ENCODE measurements around the gene ANLN.
A peak's percentile ranks its signal among the peaks of the same experiment; 100 is the strongest.

The ANLN gene

DNA sequence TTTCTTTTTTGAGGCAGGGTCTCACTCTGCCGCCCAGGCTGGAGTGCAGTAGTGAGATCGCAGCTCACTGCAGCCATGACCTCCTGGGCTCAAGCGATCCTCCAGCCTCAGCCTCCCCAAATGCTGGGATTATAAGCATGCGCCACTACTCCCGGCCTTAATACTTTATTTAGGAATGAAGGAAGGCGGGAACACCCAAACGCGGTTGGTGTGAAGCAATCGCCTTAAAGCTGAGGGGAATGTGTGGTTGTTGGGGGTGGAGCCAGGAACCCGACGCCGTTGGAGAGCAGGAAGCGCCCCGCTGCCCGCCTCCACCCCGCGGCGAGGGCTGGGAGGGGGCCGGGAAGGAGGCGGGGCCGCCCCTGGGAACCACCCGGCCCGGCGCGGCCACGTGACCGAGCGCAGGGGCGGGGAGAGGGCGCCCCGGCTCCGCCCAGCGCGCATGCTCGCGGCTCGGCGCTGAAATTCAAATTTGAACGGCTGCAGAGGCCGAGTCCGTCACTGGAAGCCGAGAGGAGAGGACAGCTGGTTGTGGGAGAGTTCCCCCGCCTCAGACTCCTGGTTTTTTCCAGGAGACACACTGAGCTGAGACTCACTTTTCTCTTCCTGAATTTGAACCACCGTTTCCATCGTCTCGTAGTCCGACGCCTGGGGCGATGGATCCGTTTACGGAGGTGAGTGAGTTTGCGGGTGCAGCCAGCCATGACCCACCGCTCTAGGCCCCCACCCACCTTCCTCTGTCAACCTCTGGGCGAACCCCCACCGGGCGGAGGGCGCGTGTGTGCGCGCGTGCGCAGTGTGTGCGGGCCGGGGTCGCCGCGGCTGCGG is at the start of gene ANLN (continued):
- TF ChIP-seq, protein P1, sequence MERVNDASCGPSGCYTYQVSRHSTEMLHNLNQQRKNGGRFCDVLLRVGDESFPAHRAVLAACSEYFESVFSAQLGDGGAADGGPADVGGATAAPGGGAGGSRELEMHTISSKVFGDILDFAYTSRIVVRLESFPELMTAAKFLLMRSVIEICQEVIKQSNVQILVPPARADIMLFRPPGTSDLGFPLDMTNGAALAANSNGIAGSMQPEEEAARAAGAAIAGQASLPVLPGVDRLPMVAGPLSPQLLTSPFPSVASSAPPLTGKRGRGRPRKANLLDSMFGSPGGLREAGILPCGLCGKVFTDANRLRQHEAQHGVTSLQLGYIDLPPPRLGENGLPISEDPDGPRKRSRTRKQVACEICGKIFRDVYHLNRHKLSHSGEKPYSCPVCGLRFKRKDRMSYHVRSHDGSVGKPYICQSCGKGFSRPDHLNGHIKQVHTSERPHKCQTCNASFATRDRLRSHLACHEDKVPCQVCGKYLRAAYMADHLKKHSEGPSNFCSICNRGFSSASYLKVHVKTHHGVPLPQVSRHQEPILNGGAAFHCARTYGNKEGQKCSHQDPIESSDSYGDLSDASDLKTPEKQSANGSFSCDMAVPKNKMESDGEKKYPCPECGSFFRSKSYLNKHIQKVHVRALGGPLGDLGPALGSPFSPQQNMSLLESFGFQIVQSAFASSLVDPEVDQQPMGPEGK (tag by site-specific recombination; IDR thresholded peaks at IDR 0.05): peak; percentile 85
- TF ChIP-seq ZNF558 (tag by site-specific recombination; IDR thresholded peaks at IDR 0.05) (no peak), PRDM1 (tag by site-specific recombination; IDR thresholded peaks at IDR 0.05) (no peak; the same call in 1 of the 2 replicates), ZEB2 (tag by site-specific recombination; IDR thresholded peaks at IDR 0.05) (no peak), ZNF23 (tag by site-specific recombination; IDR thresholded peaks at IDR 0.05; ENCODE audit: borderline replicate concordance) (no peak), ZFP3 (tag by site-specific recombination; IDR thresholded peaks at IDR 0.05; ENCODE audit: low read depth) (no peak), BCL11A (tag by site-specific recombination; IDR thresholded peaks at IDR 0.05; ENCODE audit: low read depth) (no peak), ZNF341 (tag by site-specific recombination; IDR thresholded peaks at IDR 0.05; ENCODE audit: low read depth) (0 out of 2 replicates have a peak, but pooled peaks have one; percentile 3), EGR2 (tag by site-specific recombination; IDR thresholded peaks at IDR 0.05; ENCODE audit: low read depth) (no peak), ZNF24 (tag by site-specific recombination; IDR thresholded peaks at IDR 0.05) (no peak), ZNF350 (tag by site-specific recombination; IDR thresholded peaks at IDR 0.05) (no peak), ZIC2 (tag by site-specific recombination; IDR thresholded peaks at IDR 0.05) (peak; percentile 63), ZNF544 (tag by site-specific recombination; IDR thresholded peaks at IDR 0.05) (no peak), ZBTB1 (tag by site-specific recombination; IDR thresholded peaks at IDR 0.05) (no peak)
- TF ChIP-seq, protein P2, sequence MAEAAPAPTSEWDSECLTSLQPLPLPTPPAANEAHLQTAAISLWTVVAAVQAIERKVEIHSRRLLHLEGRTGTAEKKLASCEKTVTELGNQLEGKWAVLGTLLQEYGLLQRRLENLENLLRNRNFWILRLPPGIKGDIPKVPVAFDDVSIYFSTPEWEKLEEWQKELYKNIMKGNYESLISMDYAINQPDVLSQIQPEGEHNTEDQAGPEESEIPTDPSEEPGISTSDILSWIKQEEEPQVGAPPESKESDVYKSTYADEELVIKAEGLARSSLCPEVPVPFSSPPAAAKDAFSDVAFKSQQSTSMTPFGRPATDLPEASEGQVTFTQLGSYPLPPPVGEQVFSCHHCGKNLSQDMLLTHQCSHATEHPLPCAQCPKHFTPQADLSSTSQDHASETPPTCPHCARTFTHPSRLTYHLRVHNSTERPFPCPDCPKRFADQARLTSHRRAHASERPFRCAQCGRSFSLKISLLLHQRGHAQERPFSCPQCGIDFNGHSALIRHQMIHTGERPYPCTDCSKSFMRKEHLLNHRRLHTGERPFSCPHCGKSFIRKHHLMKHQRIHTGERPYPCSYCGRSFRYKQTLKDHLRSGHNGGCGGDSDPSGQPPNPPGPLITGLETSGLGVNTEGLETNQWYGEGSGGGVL (tag by site-specific recombination; IDR thresholded peaks at IDR 0.05): peak; percentile 56
- TF ChIP-seq, protein P3, sequence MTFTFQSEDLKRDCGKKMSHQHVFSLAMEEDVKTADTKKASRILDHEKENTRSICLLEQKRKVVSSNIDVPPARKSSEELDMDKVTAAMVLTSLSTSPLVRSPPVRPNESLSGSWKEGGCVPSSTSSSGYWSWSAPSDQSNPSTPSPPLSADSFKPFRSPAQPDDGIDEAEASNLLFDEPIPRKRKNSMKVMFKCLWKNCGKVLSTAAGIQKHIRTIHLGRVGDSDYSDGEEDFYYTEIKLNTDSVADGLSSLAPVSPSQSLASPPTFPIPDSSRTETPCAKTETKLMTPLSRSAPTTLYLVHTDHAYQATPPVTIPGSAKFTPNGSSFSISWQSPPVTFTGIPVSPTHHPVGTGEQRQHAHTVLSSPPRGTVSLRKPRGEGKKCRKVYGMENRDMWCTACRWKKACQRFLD (tag by site-specific recombination; IDR thresholded peaks at IDR 0.05): no peak
- TF ChIP-seq, protein P4, sequence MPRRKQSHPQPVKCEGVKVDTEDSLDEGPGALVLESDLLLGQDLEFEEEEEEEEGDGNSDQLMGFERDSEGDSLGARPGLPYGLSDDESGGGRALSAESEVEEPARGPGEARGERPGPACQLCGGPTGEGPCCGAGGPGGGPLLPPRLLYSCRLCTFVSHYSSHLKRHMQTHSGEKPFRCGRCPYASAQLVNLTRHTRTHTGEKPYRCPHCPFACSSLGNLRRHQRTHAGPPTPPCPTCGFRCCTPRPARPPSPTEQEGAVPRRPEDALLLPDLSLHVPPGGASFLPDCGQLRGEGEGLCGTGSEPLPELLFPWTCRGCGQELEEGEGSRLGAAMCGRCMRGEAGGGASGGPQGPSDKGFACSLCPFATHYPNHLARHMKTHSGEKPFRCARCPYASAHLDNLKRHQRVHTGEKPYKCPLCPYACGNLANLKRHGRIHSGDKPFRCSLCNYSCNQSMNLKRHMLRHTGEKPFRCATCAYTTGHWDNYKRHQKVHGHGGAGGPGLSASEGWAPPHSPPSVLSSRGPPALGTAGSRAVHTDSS (tag by site-specific recombination; IDR thresholded peaks at IDR 0.05): no peak
- TF ChIP-seq, protein P5, sequence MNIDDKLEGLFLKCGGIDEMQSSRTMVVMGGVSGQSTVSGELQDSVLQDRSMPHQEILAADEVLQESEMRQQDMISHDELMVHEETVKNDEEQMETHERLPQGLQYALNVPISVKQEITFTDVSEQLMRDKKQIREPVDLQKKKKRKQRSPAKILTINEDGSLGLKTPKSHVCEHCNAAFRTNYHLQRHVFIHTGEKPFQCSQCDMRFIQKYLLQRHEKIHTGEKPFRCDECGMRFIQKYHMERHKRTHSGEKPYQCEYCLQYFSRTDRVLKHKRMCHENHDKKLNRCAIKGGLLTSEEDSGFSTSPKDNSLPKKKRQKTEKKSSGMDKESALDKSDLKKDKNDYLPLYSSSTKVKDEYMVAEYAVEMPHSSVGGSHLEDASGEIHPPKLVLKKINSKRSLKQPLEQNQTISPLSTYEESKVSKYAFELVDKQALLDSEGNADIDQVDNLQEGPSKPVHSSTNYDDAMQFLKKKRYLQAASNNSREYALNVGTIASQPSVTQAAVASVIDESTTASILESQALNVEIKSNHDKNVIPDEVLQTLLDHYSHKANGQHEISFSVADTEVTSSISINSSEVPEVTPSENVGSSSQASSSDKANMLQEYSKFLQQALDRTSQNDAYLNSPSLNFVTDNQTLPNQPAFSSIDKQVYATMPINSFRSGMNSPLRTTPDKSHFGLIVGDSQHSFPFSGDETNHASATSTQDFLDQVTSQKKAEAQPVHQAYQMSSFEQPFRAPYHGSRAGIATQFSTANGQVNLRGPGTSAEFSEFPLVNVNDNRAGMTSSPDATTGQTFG (tag by site-specific recombination; IDR thresholded peaks at IDR 0.05; ENCODE audit: borderline replicate concordance): no peak
- TF ChIP-seq, protein P6, sequence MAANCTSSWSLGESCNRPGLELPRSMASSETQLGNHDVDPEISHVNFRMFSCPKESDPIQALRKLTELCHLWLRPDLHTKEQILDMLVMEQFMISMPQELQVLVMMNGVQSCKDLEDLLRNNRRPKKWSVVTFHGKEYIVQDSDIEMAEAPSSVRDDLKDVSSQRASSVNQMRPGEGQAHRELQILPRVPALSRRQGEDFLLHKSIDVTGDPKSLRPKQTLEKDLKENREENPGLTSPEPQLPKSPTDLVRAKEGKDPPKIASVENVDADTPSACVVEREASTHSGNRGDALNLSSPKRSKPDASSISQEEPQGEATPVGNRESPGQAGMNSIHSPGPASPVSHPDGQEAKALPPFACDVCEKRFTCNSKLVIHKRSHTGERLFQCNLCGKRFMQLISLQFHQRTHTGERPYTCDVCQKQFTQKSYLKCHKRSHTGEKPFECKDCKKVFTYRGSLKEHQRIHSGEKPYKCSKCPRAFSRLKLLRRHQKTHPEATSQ (tag by site-specific recombination; IDR thresholded peaks at IDR 0.05): no peak
- TF ChIP-seq, protein P7, sequence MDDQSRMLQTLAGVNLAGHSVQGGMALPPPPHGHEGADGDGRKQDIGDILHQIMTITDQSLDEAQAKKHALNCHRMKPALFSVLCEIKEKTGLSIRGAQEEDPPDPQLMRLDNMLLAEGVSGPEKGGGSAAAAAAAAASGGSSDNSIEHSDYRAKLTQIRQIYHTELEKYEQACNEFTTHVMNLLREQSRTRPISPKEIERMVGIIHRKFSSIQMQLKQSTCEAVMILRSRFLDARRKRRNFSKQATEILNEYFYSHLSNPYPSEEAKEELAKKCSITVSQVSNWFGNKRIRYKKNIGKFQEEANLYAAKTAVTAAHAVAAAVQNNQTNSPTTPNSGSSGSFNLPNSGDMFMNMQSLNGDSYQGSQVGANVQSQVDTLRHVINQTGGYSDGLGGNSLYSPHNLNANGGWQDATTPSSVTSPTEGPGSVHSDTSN (CRISPR knock-in tag; IDR thresholded peaks at IDR 0.05): peak; percentile 60
- TF ChIP-seq, protein P8, sequence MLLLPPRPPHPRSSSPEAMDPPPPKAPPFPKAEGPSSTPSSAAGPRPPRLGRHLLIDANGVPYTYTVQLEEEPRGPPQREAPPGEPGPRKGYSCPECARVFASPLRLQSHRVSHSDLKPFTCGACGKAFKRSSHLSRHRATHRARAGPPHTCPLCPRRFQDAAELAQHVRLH (tag by site-specific recombination; IDR thresholded peaks at IDR 0.05): peak; percentile 71; the same call in 1 of the 2 replicates

Measured in HEK293 (cell line).